ENCODE measurements around the gene NR1I3. TPM values are rescaled to one million over a fixed set of nuclear protein-coding genes. Genes with fewer than 3 reads are reported as not detected.

The NR1I3 gene
- total and polyA plus RNA-seq, 2 of the 13 experiments (the other 11 are each of a cell fraction or from before 2014, with no cell fraction given) = 0.62 to 0.95 TPM

GRCh38 chr1:161218301-161219077, 19.5 kb downstream of the NR1I3 start (continued):
- TF ChIP-seq ZBTB44 (CRISPR knock-in tag; IDR thresholded peaks at IDR 0.05) (no peak), DMAP1 (CRISPR knock-in tag; IDR thresholded peaks at IDR 0.05) (peak; percentile 88), AGO1 (IDR thresholded peaks at IDR 0.05; ENCODE audit: low read depth, low read length, poor library complexity, severe bottlenecking) (peak; percentile 92), POLR2A (IDR thresholded peaks at IDR 0.05; ENCODE audit: insufficient read depth in 1 of 2, low read depth in 2 of 2, low read length in 2 of 2) (peak; percentile 59 to 68), REXO4 (CRISPR knock-in tag; IDR thresholded peaks at IDR 0.05; ENCODE audit: borderline replicate concordance) (no peak), TAF1 (CRISPR knock-in tag; IDR thresholded peaks at IDR 0.05) (peak; percentile 31; the same call in 1 of the 2 replicates), DRAP1 (CRISPR knock-in tag; IDR thresholded peaks at IDR 0.05) (no peak), SALL2 (CRISPR knock-in tag; IDR thresholded peaks at IDR 0.05) (no peak), THRA (CRISPR knock-in tag; IDR thresholded peaks at IDR 0.05; ENCODE audit: borderline replicate concordance) (peak; percentile 50; the same call in 1 of the 2 replicates), BHLHE40 (IDR thresholded peaks at IDR 0.05; ENCODE audit: low read length) (no peak), YEATS4 (CRISPR knock-in tag; IDR thresholded peaks at IDR 0.05; ENCODE audit: borderline replicate concordance) (no peak), ATRX (CRISPR knock-in tag; IDR thresholded peaks at IDR 0.05; ENCODE audit: borderline replicate concordance) (no peak), NFIB (CRISPR knock-in tag; IDR thresholded peaks at IDR 0.05; ENCODE audit: borderline replicate concordance) (no peak), HIC2 (CRISPR knock-in tag; IDR thresholded peaks at IDR 0.05; ENCODE audit: low read depth) (0 out of 2 replicates have a peak, but pooled peaks have one; percentile 20), ZNF281 (CRISPR knock-in tag; IDR thresholded peaks at IDR 0.05; ENCODE audit: borderline replicate concordance) (peak; percentile 99), MZF1 (CRISPR knock-in tag; IDR thresholded peaks at IDR 0.05; ENCODE audit: borderline replicate concordance) (no peak), ZFP62 (CRISPR knock-in tag; IDR thresholded peaks at IDR 0.05) (no peak), ATM (IDR thresholded peaks at IDR 0.05; ENCODE audit: borderline replicate concordance) (no peak)
- TF ChIP-seq, protein P1, sequence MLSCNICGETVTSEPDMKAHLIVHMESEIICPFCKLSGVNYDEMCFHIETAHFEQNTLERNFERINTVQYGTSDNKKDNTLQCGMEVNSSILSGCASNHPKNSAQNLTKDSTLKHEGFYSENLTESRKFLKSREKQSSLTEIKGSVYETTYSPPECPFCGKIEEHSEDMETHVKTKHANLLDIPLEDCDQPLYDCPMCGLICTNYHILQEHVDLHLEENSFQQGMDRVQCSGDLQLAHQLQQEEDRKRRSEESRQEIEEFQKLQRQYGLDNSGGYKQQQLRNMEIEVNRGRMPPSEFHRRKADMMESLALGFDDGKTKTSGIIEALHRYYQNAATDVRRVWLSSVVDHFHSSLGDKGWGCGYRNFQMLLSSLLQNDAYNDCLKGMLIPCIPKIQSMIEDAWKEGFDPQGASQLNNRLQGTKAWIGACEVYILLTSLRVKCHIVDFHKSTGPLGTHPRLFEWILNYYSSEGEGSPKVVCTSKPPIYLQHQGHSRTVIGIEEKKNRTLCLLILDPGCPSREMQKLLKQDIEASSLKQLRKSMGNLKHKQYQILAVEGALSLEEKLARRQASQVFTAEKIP (CRISPR knock-in tag; IDR thresholded peaks at IDR 0.05; ENCODE audit: borderline replicate concordance) = no peak
